ENCODE measurements around the gene LCN2. TPM values are rescaled to one million over a fixed set of nuclear protein-coding genes. Genes with fewer than 3 reads are reported as not detected.

The LCN2 gene
- total and polyA plus RNA-seq, 7 donors = 0.08 to 2.1 (median 0.80) TPM; not detected in 1

GRCh38 chr9:128104171-128104618 lies 45.1 kb upstream of the LCN2 start:
- ATAC-seq (peak; percentile 38 to 47 (median 43)), DNase-seq (peak; percentile 69 to 88)
- intact Hi-C loops (cut with DNase I) = loop anchor here in 1 of 2 donors (5.0 kb wide), 1 partner anchor 47 kb away; no protein-coding TSS in a partner anchor
- Histone ChIP-seq H3K9me3 (no peaks in the 10 kb centered on the region), H3K27me3 (ENCODE audit: insufficient read depth in 3 of 3, low read length in 2 of 3) (no peaks in the 10 kb centered on the region), H3K27ac (peak overlapping the region; percentile 97), H3K4me1 (peaks cover 94% of the 10 kb centered on the region), H3K4me3 (peak overlapping the region; percentile 24), H3K36me3 (ENCODE audit: insufficient read depth in 1 of 2, low read depth in 1 of 2) (peaks cover 2 to 80% of the 10 kb centered on the region in 2 donors)
- no peak for TF ChIP-seq CTCF (IDR thresholded peaks at IDR 0.05)
- 23 to 31% (median 25%) methylated on average over 6 of the region's 6 CpGs for WGBS, 3 donors

- 55 to 75% (median 59%) methylated on average over 21 of the region's 21 CpGs for WGBS, 3 donors
- TF ChIP-seq CTCF (IDR thresholded peaks at IDR 0.05) = no peak
- DNase-seq (peak in 1 of 2 donors; percentile 50), ATAC-seq (no peak)
- intact Hi-C loops (cut with DNase I) = no loop called here
- Histone ChIP-seq H3K36me3 (ENCODE audit: insufficient read depth in 1 of 2, low read depth in 1 of 2) (peaks cover 2 to 79% of the 10 kb centered on the region in 2 donors), H3K9me3 (no peaks in the 10 kb centered on the region), H3K4me3 (peak overlapping the region; percentile 30), H3K27me3 (ENCODE audit: insufficient read depth in 3 of 3, low read length in 2 of 3) (no peaks in the 10 kb centered on the region), H3K27ac (peak overlapping the region; percentile 97), H3K4me1 (peaks cover 89% of the 10 kb centered on the region)
Observed at GRCh38 chr9:128105538-128106175, 43.6 kb upstream of the LCN2 start.

GRCh38 chr9:128106181-128106939 lies 42.9 kb upstream of the LCN2 start:
- Histone ChIP-seq H3K36me3 (ENCODE audit: insufficient read depth in 1 of 2, low read depth in 1 of 2) (peaks cover 2 to 72% of the 10 kb centered on the region in 2 donors), H3K4me1 (peaks cover 88% of the 10 kb centered on the region), H3K27ac (peak overlapping the region; percentile 97), H3K27me3 (ENCODE audit: insufficient read depth in 3 of 3, low read length in 2 of 3) (no peaks in the 10 kb centered on the region), H3K9me3 (no peaks in the 10 kb centered on the region), H3K4me3 (peak overlapping the region; percentile 30)
- ATAC-seq = no peak
- intact Hi-C loops (cut with DNase I) = no loop called here
- peak in 1 of 2 donors; percentile 67 for DNase-seq
- WGBS, 3 donors = 37 to 55% (median 43%) methylated on average over 23 of the region's 23 CpGs
- no peak for TF ChIP-seq CTCF (IDR thresholded peaks at IDR 0.05)

GRCh38 chr9:128106940-128107467 lies 42.2 kb upstream of the LCN2 start:
- peak overlapping the region; percentile 6 for H3K4me3 ChIP-seq
- H3K9me3 ChIP-seq = no peaks in the 10 kb centered on the region
- H3K27ac ChIP-seq = peak overlapping the region; percentile 97
- no peaks in the 10 kb centered on the region for H3K27me3 ChIP-seq (ENCODE audit: insufficient read depth in 3 of 3, low read length in 2 of 3)
- peaks cover 2 to 67% of the 10 kb centered on the region in 2 donors for H3K36me3 ChIP-seq (ENCODE audit: insufficient read depth in 1 of 2, low read depth in 1 of 2)
- intact Hi-C loops (cut with DNase I) = no loop called here
- TF ChIP-seq CTCF (IDR thresholded peaks at IDR 0.05) = no peak
- H3K4me1 ChIP-seq = peaks cover 87% of the 10 kb centered on the region
- ATAC-seq (no peak), DNase-seq (peak in 1 of 2 donors; percentile 66)
- WGBS, 3 donors = 35 to 54% (median 41%) methylated on average over 22 to 23 of the region's 23 CpGs
